ENCODE measurements around the gene MAPK10.
"Not testable (repeated sequence)": the region's sequence is repeated elsewhere in the genome, so short reads cannot be mapped to it uniquely, and the experiment has no call there.

Gene MAPK10

DNA sequence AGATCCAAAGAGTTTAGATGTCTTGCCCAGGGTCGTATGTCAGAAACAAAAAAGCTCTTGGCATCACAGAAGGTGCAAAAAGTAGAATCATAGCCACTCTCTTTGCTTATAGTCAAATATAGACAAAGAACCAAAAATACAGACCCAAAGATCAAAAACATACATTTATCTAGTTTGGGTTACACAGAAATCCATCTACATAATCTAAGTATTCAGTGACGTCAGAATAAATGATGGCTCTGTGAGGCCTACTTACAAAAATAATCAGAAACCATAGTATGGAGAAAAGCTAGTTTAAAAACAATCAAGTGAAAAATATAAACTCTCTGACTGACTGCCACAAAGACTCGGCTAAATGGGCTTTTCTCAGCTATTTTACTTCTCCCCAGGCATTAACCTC, 126.8 kb downstream of the MAPK10 start:
- Mint-ChIP-seq H3K4me3 (no peak overlapping the region), H3K36me3 (ENCODE audit: low read depth) (no peaks in the 10 kb centered on the region), H3K27me3 (no peaks in the 10 kb centered on the region), H3K4me1 (ENCODE audit: low read depth) (no peaks in the 10 kb centered on the region), H3K9me3 (peaks cover 4% of the 10 kb centered on the region), H3K27ac (no peak overlapping the region)

DNA sequence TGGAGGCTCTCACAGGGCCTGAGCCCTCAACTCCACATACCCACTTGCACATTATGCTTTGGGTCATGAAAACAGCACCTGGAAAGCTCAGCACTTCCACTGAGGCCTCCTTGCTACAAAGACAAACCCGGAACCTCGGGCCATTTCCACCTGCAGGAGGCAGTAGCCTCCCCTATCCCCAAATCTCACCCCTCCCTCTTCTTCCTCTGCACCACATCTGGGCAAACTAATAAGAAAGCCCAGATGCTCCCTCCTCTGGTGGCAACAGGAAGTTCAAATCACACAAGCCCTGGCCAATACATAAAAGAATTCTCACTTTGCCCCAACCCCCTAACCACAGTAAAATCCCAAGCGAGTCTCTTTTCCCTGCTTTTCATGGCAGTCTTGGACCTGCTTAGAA, 136.4 kb downstream of the MAPK10 start:
- no peaks in the 10 kb centered on the region for H3K36me3 Mint-ChIP-seq (ENCODE audit: low read depth)
- H3K4me3 Mint-ChIP-seq = no peak overlapping the region
- no peaks in the 10 kb centered on the region for H3K27me3 Mint-ChIP-seq
- peaks cover 4% of the 10 kb centered on the region for H3K9me3 Mint-ChIP-seq
- no peak overlapping the region for H3K27ac Mint-ChIP-seq
- no peaks in the 10 kb centered on the region for H3K4me1 Mint-ChIP-seq (ENCODE audit: low read depth)

DNA sequence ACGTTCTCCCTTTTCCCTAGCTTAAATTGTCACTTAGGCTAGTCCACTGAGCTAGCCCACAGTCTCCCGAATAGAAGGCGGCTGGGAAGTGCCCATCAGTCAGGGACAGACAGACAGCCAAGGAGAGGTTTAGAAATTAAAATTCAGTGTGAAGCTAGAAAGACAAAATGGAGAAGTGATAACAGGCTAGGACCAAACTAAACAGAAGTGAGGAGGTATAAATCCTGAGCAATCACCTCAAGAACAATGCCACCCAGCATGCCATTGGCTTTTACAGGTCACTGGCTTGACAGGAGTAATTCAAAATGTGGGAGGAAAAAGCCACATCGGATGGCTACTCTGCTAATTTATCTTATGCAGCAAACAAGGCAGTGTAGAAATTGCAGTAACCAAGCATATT, 138.9 kb downstream of the MAPK10 start:
- Mint-ChIP-seq H3K9me3 (no peaks in the 10 kb centered on the region), H3K4me1 (ENCODE audit: low read depth) (no peaks in the 10 kb centered on the region), H3K27me3 (no peaks in the 10 kb centered on the region), H3K4me3 (no peak overlapping the region), H3K36me3 (ENCODE audit: low read depth) (no peaks in the 10 kb centered on the region), H3K27ac (no peak overlapping the region)

DNA sequence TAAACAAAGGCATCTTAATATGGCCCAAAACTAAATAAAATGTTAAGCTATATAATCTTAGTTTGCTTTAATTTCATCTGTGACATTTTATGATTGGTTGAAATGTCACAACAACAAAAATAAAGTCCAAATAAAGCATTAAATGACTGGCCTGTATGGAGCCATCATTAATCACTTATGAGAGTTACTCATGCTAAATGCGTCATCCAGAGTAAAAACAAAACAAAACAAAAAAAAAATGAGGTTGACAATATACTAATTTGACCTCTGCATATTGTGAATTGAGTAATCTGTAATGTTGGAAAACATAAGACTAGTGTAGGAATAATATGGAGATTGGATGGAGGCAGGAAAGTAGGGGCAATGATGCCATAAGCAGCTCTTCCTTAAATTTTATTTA, 139.7 kb downstream of the MAPK10 start:
- peaks cover 2% of the 10 kb centered on the region for H3K9me3 Mint-ChIP-seq
- H3K4me3 Mint-ChIP-seq = no peak overlapping the region
- H3K27me3 Mint-ChIP-seq = no peaks in the 10 kb centered on the region
- no peak overlapping the region for H3K27ac Mint-ChIP-seq
- H3K36me3 Mint-ChIP-seq (ENCODE audit: low read depth) = no peaks in the 10 kb centered on the region
- no peaks in the 10 kb centered on the region for H3K4me1 Mint-ChIP-seq (ENCODE audit: low read depth)

DNA sequence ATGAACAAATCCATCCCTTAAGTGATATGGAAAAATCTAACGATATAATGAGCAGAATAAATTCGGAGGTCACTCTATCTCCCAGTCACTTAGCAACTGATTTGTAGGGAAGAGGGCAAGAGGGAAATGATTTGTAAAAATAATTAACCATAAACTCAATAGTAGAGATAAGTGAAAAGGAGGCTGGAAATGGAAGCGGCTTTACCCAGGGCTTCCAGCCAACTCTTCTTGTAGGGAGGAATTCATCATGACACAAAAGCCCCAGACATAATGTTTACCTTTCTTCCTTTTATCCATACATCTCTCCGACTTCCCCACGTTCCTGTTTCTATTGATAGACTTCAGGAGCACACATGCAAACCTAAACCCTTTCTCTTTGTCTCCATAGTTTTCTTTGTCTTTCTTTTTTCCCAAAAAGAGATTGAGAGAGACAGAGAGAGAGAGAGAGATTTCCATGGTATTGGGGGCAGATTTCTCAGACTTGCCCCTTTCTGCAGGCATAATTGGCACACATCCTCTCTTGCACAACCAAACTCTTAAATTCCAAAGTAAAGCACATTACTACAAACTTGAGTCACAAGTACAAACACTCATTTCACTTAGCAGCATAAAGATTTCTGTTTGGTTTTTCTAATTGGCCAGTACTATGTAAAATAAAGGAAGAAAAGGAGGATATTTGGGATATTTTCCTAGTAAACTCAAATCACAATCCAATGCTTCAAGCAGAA, 140.9 kb downstream of the MAPK10 start:
- no peaks in the 10 kb centered on the region for H3K36me3 Mint-ChIP-seq (ENCODE audit: low read depth)
- no peak overlapping the region for H3K4me3 Mint-ChIP-seq
- H3K4me1 Mint-ChIP-seq (ENCODE audit: low read depth) = no peaks in the 10 kb centered on the region
- peaks cover 9% of the 10 kb centered on the region for H3K9me3 Mint-ChIP-seq
- H3K27ac Mint-ChIP-seq = no peak overlapping the region
- no peaks in the 10 kb centered on the region for H3K27me3 Mint-ChIP-seq

DNA sequence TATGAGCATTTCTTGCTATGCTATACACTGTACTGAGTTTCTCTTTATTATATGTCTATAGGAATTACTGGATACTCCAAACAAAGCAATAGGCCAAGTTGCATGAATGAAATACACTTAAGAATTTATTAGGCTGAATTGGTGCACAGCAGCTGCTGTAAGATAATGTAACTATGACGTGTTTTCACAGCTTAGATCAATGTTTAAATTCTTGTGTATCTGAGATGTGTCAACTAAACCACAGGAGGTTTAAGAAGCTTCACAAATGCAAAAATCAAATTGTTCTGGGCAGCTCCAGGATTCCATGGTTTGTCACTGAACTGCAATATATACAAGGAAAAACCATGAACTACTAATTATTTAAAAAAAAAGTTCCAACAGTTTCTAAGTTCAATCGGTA, 156.7 kb downstream of the MAPK10 start:
- Mint-ChIP-seq H3K9me3 (peaks cover 3% of the 10 kb centered on the region), H3K4me1 (ENCODE audit: low read depth) (no peaks in the 10 kb centered on the region), H3K4me3 (no peak overlapping the region), H3K27ac (no peak overlapping the region), H3K36me3 (ENCODE audit: low read depth) (no peaks in the 10 kb centered on the region), H3K27me3 (no peaks in the 10 kb centered on the region)

DNA sequence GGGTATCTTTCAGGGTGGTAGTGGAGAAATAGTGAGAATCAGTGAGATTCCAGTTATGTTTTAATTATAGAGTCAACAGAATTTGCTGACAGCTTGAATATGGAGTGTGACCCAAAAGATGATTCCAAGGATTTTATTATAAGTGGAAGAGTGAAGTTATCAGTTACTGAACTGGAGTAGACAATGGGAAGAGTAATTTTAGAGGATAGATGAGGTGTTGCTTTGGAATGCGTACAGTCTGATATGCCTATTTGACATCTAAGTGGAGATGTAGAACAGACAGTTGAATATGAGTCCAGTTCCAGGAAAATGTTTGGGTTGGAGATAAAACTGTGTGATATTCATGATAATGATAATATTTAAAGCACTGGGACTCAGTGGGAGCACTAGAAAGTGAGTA, 174.2 kb downstream of the MAPK10 start:
- Mint-ChIP-seq H3K4me1 (ENCODE audit: low read depth) (no peaks in the 10 kb centered on the region), H3K27ac (no peak overlapping the region), H3K9me3 (peaks cover 7% of the 10 kb centered on the region), H3K27me3 (no peaks in the 10 kb centered on the region), H3K36me3 (ENCODE audit: low read depth) (no peaks in the 10 kb centered on the region), H3K4me3 (no peak overlapping the region)

DNA sequence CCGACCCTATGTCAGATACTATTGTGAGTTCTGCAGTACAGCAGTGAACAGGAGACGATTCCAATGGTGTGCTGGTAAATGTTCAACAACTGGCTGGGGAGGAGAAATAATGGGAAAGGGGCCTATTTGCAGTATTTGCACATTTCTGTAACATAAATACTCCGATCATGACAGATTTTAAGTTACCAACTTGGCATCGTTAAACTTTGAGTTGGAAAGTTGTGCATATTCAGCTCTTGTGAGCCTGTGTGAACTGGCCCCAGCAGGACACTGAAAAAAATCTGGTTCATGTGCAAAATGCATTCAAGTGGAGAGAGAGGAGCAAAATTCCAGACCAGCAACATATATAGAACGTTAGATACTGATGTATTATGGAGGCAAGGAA, 175.0 kb downstream of the MAPK10 start:
- Mint-ChIP-seq H3K27ac (no peak overlapping the region), H3K4me1 (ENCODE audit: low read depth) (no peaks in the 10 kb centered on the region), H3K27me3 (no peaks in the 10 kb centered on the region), H3K4me3 (no peak overlapping the region), H3K36me3 (ENCODE audit: low read depth) (no peaks in the 10 kb centered on the region), H3K9me3 (peaks cover 7% of the 10 kb centered on the region)

DNA sequence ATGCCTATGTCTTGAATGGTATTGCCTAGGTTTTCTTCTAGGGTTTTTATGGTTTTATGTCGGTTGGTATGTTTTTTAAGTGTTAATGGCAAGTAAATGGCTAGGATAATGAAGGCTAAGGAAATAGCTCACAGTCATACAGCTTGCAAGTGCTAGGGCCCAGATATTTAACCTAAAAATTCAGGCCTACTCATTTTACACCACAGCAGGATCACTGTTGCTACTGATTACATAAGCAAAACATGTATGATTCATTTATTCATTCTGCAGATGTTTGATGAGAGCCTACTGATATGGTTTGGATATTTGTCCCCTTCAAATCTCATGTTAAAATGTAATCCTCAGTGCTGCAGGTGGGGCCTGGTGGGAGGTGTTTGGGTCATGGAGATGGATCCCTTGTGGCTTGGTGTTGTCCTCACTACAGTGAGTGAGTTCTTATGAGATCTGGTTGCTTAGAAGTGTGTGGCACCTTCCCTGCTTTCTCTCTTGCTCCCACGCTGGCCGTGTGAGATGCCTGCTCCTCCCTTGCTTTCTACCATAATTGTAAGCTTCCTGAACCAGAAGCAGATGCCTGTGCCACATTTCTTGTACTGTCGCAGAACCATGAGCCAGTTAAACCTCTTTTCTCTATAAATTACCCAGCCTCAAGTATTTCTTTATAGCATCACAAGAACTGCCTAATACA, 175.5 kb downstream of the MAPK10 start:
- no peak overlapping the region for H3K27ac Mint-ChIP-seq
- H3K27me3 Mint-ChIP-seq = no peaks in the 10 kb centered on the region
- no peak overlapping the region for H3K4me3 Mint-ChIP-seq
- peaks cover 12% of the 10 kb centered on the region for H3K9me3 Mint-ChIP-seq
- no peaks in the 10 kb centered on the region for H3K4me1 Mint-ChIP-seq (ENCODE audit: low read depth)
- no peaks in the 10 kb centered on the region for H3K36me3 Mint-ChIP-seq (ENCODE audit: low read depth)

DNA sequence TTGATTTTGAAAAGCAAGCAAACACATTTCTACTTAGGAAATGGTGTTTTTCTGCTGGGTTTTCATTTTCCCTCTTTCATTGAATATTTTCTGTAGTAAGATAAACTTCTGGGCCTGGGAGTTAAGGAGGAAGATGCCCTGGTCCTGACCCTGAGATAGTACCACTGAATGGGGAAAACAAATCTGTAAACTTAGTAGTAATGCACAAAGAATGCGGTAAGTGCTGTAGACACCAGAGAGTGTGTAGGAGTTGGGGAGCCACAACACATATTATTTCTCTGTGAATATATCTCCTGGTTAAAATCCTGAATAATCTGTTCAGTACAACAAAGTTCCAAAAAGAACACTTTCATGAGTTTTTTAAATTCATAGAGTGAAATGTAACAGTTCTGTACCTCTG, 178.3 kb downstream of the MAPK10 start:
- H3K27ac Mint-ChIP-seq = no peak overlapping the region
- no peaks in the 10 kb centered on the region for H3K36me3 Mint-ChIP-seq (ENCODE audit: low read depth)
- H3K4me3 Mint-ChIP-seq = no peak overlapping the region
- no peaks in the 10 kb centered on the region for H3K27me3 Mint-ChIP-seq
- peaks cover 13% of the 10 kb centered on the region for H3K9me3 Mint-ChIP-seq
- no peaks in the 10 kb centered on the region for H3K4me1 Mint-ChIP-seq (ENCODE audit: low read depth)

DNA sequence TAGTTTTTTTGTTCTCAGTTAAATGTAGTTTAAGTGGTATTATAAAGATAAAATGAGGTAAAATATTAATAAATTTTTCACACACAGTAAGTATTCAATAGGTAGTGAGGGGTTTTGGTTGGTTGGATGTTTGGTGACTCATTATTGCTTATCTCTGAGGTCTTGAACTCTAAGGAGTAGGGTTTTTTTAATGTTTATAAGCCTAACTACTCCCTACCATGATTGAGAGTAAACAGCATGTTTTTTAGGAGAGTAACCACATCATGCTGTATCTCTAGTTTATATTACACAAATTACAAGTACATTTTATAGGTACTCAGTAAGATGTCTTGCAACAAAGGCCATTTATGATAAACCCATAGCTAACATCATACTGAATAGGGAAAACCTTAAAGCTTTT, 181.6 kb downstream of the MAPK10 start:
- Mint-ChIP-seq H3K9me3 (peaks cover 6% of the 10 kb centered on the region), H3K36me3 (ENCODE audit: low read depth) (no peaks in the 10 kb centered on the region), H3K4me1 (ENCODE audit: low read depth) (no peaks in the 10 kb centered on the region), H3K27ac (no peak overlapping the region), H3K4me3 (no peak overlapping the region), H3K27me3 (no peaks in the 10 kb centered on the region)

DNA sequence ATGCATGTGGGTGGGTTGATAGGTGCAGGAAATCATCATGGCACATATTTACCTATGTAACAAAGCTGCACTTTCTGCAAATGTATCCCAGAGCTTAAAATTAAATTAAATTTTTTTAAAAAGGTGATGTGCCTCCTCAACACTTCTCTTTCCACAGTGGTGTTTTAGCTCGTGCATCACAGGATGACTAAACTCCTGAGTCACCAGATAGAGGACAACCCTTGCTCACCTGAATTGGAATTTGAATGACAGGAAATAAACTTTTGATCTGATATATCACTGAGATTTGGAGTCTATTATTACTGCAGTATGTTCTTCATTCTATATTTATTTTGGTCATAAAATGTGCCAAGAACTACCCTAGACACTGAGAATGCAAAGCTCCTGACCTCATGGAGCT, 185.3 kb downstream of the MAPK10 start:
- Mint-ChIP-seq H3K27me3 (no peaks in the 10 kb centered on the region), H3K4me1 (ENCODE audit: low read depth) (no peaks in the 10 kb centered on the region), H3K4me3 (no peak overlapping the region), H3K9me3 (peaks cover 3% of the 10 kb centered on the region), H3K36me3 (ENCODE audit: low read depth) (no peaks in the 10 kb centered on the region), H3K27ac (no peak overlapping the region)

DNA sequence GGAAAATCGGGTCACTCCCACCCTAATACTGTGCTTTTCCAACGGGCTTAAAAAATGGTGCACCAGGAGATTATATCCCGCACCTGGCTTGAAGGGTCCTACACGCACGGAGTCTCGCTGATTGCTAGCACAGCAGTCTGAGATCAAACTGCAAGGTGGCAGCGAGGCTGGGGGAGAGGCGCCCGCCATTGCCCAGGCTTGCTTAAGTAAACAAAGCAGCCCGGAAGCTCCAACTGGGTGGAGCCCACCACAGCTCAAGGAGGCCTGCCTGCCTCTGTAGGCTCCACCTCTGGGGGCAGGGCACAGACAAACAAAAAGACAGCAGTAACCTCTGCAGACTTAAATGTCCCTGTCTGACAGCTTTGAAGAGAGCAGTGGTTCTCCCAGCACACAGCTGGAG, 191.5 kb downstream of the MAPK10 start:
- not testable (repeated sequence) for H3K27me3 Mint-ChIP-seq; H3K9me3 Mint-ChIP-seq; H3K4me3 Mint-ChIP-seq; H3K4me1 Mint-ChIP-seq (ENCODE audit: low read depth); H3K27ac Mint-ChIP-seq; H3K36me3 Mint-ChIP-seq (ENCODE audit: low read depth)

DNA sequence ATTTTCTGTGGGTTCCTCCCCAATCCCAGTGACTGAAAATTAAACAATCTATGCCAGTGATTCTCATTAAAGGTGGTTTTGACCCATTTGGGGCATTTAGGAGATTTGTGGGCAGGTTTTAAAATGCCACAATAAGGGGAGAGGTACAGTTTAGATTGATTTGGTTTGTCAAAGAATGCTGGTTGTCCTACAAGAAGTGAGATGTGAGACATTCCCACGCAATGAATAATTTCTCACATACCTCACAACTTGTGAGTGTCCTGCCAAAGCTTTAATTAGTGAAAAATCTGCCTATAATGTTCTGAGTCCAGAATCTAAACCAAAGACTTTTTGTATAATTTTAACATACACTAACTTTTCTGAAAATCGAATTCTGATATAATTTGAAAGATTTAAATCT, 199.4 kb downstream of the MAPK10 start:
- H3K4me1 Mint-ChIP-seq (ENCODE audit: low read depth) = no peaks in the 10 kb centered on the region
- H3K9me3 Mint-ChIP-seq = no peaks in the 10 kb centered on the region
- H3K27me3 Mint-ChIP-seq = no peaks in the 10 kb centered on the region
- no peak overlapping the region for H3K4me3 Mint-ChIP-seq
- no peak overlapping the region for H3K27ac Mint-ChIP-seq
- H3K36me3 Mint-ChIP-seq (ENCODE audit: low read depth) = no peaks in the 10 kb centered on the region

DNA sequence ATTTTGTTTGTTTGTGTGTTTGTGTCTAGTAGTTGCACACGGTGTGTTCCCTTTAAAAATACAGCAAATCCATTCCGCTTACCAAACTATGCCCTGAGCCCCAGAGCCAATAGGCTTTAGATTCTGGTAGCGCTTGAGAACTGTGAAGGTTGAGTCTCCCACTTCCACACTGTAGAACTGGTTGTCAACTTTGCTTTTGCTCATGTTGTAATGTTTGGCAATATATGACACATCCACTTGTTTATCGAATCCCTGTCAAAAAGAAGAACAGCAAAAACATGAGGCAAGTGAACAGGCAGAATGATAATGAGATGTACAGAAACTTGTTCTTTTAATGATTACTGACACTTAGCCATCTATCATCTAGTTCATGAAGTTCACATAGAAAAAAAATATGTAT, 200.6 kb downstream of the MAPK10 start:
- Mint-ChIP-seq H3K4me3 (no peak overlapping the region), H3K27me3 (no peaks in the 10 kb centered on the region), H3K36me3 (ENCODE audit: low read depth) (no peaks in the 10 kb centered on the region), H3K9me3 (no peaks in the 10 kb centered on the region), H3K27ac (no peak overlapping the region), H3K4me1 (ENCODE audit: low read depth) (no peaks in the 10 kb centered on the region)

DNA sequence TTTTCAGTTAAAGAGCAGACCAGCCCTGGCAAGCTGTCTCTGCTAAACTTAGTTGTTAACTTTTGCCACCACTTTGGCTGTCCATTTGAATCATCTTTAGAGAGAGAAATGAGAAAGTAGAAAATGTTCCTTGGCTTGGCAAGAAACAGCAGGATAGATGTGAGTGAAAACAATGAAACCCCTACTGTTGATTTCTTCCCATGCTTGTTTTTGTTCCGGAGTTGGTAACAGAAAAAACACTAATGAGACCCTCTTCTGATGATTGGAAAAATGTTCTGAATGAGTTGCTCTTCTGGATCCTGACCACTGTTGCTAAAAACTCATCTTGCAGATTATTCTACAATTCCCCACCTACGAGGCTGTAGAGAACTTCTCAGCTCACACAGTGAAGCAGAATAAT, 203.3 kb downstream of the MAPK10 start:
- no peak overlapping the region for H3K4me3 Mint-ChIP-seq
- H3K36me3 Mint-ChIP-seq (ENCODE audit: low read depth) = no peaks in the 10 kb centered on the region
- H3K4me1 Mint-ChIP-seq (ENCODE audit: low read depth) = no peaks in the 10 kb centered on the region
- H3K27me3 Mint-ChIP-seq = no peaks in the 10 kb centered on the region
- no peaks in the 10 kb centered on the region for H3K9me3 Mint-ChIP-seq
- no peak overlapping the region for H3K27ac Mint-ChIP-seq
